Fibroblast of pulmonary artery (primary cell): ENCODE results near the gene U2AF2.
"Not testable (repeated sequence)": the region's sequence is repeated elsewhere in the genome, so short reads cannot be mapped to it uniquely, and the experiment has no call there.

Experiments used
- DNase-seq: peaks from one replicate; pipeline ENCODE4 v3.0.0-alpha.2; 2010; ENCODE audit warnings: low read depth
- H3K4me3 ChIP-seq: replicated peaks from 2 replicates; pipeline ENCODE4 v1.5.1; 2011; ENCODE audit warnings: low read depth, mild to moderate bottlenecking, control low read depth, low read length, moderate library complexity
- CTCF ChIP-seq: IDR thresholded peaks from 2 replicates; pipeline ENCODE4 v1.5.1; 2011; ENCODE audit warnings: mild to moderate bottlenecking, control low read depth, low read length, inconsistent platforms; ENCODE audit errors: missing control alignments

U2AF2 gene

GRCh38 chr19:55712804-55713631 is 58.2 kb downstream of the U2AF2 start:
- TF ChIP-seq CTCF: no peak
- no peak overlapping the region for H3K4me3 ChIP-seq
- DNase-seq: no peak

DNA sequence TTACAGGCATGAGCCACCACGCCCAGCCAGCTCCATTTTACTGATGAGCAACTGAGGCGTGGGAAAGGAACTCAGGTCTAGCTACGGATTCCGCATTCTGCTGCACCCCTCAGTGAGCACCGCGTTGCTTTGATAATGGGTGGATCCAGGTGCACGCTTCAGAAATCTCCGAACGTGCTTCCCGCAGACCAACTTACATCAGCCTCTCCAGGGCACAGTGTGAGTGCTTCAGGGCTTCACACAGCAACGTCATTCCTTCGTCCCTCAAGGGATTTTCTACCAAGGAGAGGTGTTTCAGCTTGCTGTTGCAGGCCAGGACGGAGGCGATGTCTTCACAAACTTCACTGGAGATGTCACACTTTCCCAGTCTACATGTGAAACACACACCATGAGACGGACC is 61.7 kb downstream of the U2AF2 start:
- no peak for TF ChIP-seq CTCF
- DNase-seq: no peak
- H3K4me3 ChIP-seq: no peak overlapping the region

- no peak overlapping the region for H3K4me3 ChIP-seq
- no peak for DNase-seq
- TF ChIP-seq CTCF: no peak
Observed at GRCh38 chr19:55717251-55717650, 62.4 kb downstream of the U2AF2 start.

DNA sequence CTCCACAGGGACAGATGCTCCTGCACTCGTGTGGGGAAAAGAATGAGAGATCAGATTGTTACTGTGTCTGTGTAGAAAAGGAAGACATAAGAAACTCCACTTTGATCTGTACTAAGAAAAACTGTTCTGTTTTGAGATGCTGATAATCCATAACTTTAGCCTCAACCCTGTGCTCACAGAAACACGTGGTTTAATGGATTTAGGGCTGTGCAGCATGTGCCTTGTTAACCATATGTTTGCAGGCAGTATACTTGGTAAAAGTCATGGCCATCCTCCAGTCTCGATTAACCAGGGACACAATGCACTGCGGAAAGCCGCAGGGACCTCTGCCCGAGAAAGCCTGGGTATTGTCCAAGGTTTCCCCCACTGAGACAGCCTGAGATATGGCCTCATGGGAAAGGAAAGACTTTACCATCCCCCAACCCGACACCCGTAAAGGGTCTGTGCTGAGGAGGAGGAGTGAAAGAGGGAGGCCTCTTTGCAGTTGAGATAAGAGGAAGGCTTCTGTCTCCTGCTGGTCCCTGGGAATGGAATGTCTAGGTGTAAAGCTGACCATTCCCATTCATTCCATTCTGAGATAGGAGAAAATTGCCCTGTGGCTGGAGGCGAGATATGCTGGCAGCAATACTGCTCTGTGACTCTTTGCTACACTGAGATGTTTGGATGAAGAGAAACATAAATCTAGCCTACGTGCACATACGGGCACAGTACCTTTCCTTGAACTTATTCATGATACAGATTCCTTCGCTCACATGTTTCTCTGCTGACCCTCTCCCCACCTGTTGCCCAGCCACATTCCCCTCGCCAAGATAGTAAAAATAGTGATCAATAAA is 63.3 kb downstream of the U2AF2 start:
- not testable (repeated sequence) for H3K4me3 ChIP-seq, DNase-seq

- no peak for TF ChIP-seq CTCF
- no peak for DNase-seq
- H3K4me3 ChIP-seq: no peak overlapping the region
Observed at GRCh38 chr19:55720214-55720746, 65.4 kb downstream of the U2AF2 start.

DNA sequence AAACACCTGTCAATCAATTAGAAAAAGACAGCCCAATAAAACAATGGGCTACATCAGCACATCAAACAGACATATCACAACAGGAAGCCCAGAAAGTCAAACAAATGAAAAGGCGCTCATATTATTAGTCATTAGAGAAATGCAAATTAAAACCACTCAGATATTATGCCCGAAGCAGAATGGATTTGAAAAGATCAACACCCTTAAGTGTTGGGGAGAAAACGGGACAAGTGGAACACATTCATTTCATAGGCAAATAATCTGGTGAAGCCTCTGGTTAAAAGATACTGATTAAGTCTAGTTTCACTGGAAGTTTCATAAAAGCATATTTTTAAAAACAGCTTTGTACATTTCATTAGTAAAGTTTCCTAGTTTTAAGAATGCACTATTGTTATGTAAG is 66.0 kb downstream of the U2AF2 start:
- no peak for DNase-seq
- no peak for TF ChIP-seq CTCF
- no peak overlapping the region for H3K4me3 ChIP-seq

GRCh38 chr19:55723491-55723890 is 68.7 kb downstream of the U2AF2 start:
- H3K4me3 ChIP-seq: no peak overlapping the region
- no peak for DNase-seq
- TF ChIP-seq CTCF: no peak
